ENCODE measurements around the gene PTPRE.

GRCh38 chr10:127932521-127933270 lies 25.8 kb downstream of the PTPRE start:
- no peak for TF ChIP-seq CTCF (conservative IDR thresholded peaks at IDR 0.05)
- no peak for TF ChIP-seq ZFX (IDR thresholded peaks at IDR 0.05)

Data from C4-2B (cell line).